ENCODE results near the gene EXOC1L.

EXOC1L gene

GRCh38 chr4:55879224-55879623, 59.6 kb downstream of the EXOC1L start:
- DNase-seq (ENCODE audit: extremely low read depth in 1 of 2, low read depth in 1 of 2), result no peak

- DNase-seq (ENCODE audit: extremely low read depth in 1 of 2, low read depth in 1 of 2), result no peak
Measured at GRCh38 chr4:55880652-55881280, 61.2 kb downstream of the EXOC1L start.

- DNase-seq (ENCODE audit: extremely low read depth in 1 of 2, low read depth in 1 of 2), result no peak
Measured at GRCh38 chr4:55884093-55884850, 64.7 kb downstream of the EXOC1L start.

GRCh38 chr4:55884851-55885219, 65.2 kb downstream of the EXOC1L start:
- DNase-seq (ENCODE audit: extremely low read depth in 1 of 2, low read depth in 1 of 2), result no peak
